Measurements from ENCODE around the gene ABHD17C. TPM values are rescaled to one million over a fixed set of nuclear protein-coding genes. Genes with fewer than 3 reads are reported as not detected.

Gene ABHD17C
- total RNA-seq, 1 experiment from 2014 or later: 4.4 TPM

DNA sequence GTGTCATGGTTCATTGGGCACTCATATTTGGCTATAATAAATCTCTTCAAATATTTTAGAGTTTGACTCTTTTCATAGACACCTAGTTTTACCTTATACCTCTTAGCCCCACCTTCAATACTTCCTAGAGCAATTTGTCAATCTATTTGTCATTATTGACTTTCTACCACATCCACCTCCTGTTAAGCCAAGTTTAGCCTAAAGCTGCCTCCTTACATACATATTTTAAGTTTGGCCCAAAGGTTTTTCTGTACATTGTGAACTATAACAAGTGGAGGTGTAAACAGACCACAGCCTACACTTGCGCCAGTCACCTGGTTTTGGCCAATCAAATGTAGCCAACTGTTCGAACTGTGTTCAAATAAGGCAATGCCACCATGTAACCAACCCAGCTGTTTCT, 18.1 kb upstream of the ABHD17C start:
- Histone ChIP-seq H3K9me3 (replicated peaks) (no peaks in the 10 kb centered on the region), H3K36me3 (no peaks in the 10 kb centered on the region), H3K27ac (no peak overlapping the region), H3K27me3 (no peaks in the 10 kb centered on the region), H3K4me3 (no peak overlapping the region), H3K4me1 (no peaks in the 10 kb centered on the region)
- DNase-seq: no peak

DNA sequence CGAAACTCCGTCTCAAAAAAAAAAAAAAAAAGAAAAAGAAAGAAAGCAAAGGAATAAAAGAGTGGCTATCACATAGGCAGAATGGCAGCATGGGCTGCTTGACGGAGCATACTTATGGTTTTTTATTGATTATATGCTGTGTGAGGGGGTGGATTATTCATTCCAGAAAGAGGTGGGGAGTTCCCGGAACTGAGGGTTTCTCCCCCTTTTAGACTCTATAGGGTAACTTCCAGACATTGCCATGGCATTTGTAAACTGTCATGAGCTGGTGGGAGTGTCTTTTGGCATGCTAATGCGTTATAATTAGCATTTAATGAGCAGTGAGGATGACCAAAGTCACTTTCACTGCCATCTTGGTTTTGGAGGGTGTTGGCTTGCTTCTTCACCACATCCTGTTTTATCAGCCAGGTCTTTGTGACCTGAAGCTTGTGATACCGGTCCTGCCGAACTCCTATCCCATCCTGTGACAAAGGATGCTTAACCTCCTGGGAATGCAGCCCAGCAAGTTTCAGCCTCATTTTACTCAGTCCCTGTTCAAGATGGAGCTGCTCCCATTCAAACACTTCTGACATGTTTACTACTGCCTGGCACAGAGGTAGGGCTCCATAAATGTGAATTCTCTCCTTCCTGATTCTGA, 15.8 kb upstream of the ABHD17C start:
- H3K4me3 ChIP-seq: no peak overlapping the region
- H3K27ac ChIP-seq: no peak overlapping the region
- no peaks in the 10 kb centered on the region for H3K4me1 ChIP-seq
- no peak for DNase-seq
- no peaks in the 10 kb centered on the region for H3K27me3 ChIP-seq
- H3K9me3 ChIP-seq (replicated peaks): peaks cover 2% of the 10 kb centered on the region
- no peaks in the 10 kb centered on the region for H3K36me3 ChIP-seq

DNA sequence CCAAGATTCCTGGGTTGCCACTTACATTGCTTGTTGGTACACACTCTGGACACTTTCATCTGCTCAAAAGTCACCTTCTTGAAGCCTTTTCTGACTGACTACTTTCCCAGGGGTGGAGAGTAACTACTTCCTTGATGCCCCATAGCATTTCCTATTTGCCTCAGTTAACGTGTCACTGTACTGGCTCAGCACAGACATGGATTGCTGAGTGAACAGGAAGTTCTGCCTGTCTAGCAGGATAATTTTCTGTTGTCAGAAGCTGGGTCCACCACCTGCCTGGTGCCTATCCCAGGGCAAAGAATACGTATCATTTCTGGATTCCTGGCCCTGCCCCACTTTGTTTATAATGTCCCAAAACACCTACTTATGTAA, 15.3 kb upstream of the ABHD17C start:
- DNase-seq: no peak
- H3K9me3 ChIP-seq (replicated peaks): peaks cover 4% of the 10 kb centered on the region

DNA sequence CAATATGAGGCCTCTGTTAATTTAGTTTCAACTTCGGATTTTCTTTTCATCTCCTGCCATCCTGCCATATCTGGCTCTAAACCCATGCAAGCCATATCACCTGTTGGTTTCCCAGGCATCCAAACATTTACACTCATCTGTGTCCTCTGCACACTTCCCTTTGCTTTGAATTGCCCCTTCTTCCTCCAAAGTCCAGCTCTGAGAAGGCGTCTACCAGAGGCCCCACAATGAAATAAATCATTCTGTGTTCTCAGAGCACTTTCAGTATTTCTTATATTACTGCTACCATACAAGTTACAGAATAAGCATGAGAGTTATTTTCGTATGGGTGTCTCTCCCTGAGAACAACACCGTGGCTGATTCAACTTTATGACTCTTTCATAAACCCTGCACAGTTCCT, 12.9 kb upstream of the ABHD17C start:
- Histone ChIP-seq H3K27ac (no peak overlapping the region), H3K9me3 (replicated peaks) (peaks cover 4% of the 10 kb centered on the region), H3K4me1 (no peaks in the 10 kb centered on the region), H3K4me3 (no peak overlapping the region), H3K36me3 (no peaks in the 10 kb centered on the region), H3K27me3 (no peaks in the 10 kb centered on the region)
- no peak for DNase-seq

More for the DNA sequence above, 15.3 kb upstream of the ABHD17C start:
- no peaks in the 10 kb centered on the region for H3K36me3 ChIP-seq
- H3K4me1 ChIP-seq: no peaks in the 10 kb centered on the region
- no peaks in the 10 kb centered on the region for H3K27me3 ChIP-seq
- no peak overlapping the region for H3K27ac ChIP-seq
- no peak overlapping the region for H3K4me3 ChIP-seq

DNA sequence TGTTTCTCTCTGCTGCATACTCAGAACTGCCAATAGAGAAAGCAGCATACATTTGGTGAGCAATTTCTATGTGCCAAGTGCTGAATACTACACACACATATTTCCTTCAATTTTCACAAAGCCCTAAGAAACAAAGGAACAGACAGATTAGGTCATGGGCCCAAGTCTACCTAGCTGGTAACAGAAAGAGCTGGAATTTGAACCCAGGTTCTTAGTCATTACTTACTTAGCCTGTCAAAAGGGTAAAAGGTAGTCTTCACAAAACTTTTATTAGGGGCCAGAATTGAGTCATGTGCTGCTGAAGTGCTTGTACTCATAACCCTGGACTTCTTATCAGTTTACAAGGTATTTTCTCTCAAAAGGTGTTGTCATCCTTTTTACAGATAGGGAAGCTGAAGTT, 10.4 kb upstream of the ABHD17C start:
- Histone ChIP-seq H3K4me3 (no peak overlapping the region), H3K36me3 (no peaks in the 10 kb centered on the region)

DNA sequence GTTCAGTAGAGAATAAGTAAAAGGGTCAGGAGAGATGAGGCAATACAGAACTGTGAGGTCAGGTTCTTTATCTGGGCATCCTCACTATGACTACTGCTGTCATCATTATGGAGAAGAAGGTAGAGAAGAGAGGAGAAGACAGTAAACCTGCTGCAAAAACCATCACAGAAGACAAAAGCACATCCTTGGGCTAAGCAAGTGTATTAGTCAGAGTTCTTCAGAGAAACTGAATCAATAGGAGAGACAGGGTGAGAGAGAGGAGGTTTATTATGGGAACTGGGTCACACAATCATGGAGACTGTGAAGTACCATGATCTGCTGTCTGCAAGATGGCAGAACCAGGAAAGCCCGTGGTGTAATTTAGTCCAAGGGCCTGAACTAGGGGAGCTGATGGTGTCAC, 9.5 kb upstream of the ABHD17C start:
- no peaks in the 10 kb centered on the region for H3K4me1 ChIP-seq
- DNase-seq: no peak
- no peak overlapping the region for H3K27ac ChIP-seq
- no peaks in the 10 kb centered on the region for H3K36me3 ChIP-seq
- H3K27me3 ChIP-seq: no peaks in the 10 kb centered on the region
- peaks cover 4% of the 10 kb centered on the region for H3K9me3 ChIP-seq (replicated peaks)
- no peak overlapping the region for H3K4me3 ChIP-seq

More for the DNA sequence above, 10.4 kb upstream of the ABHD17C start:
- H3K9me3 ChIP-seq (replicated peaks): peaks cover 4% of the 10 kb centered on the region
- no peak overlapping the region for H3K27ac ChIP-seq
- H3K27me3 ChIP-seq: no peaks in the 10 kb centered on the region
- H3K4me1 ChIP-seq: no peaks in the 10 kb centered on the region
- no peak for DNase-seq

DNA sequence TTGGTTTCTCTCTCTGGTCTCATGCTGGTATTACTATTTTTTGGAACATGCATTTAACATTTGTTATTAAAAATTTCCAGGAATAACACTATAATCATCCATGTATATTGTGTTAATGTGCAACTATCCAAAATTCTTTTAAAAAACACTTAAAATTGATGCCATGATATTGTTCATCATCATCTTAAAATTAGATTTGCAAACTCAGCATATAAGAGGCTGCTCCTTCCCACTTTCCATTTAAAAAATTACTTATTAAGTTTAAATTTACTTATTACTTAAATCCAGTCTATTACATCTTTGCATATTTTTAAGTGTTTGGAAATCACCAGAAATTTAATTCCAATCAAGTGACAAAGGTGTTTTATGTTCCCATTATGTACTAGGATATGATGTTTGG, 5.8 kb upstream of the ABHD17C start:
- H3K27me3 ChIP-seq: no peaks in the 10 kb centered on the region
- no peak for DNase-seq
- H3K4me1 ChIP-seq: no peaks in the 10 kb centered on the region
- H3K27ac ChIP-seq: no peak overlapping the region
- peaks cover 2% of the 10 kb centered on the region for H3K9me3 ChIP-seq (replicated peaks)
- H3K36me3 ChIP-seq: no peaks in the 10 kb centered on the region
- no peak overlapping the region for H3K4me3 ChIP-seq

DNA sequence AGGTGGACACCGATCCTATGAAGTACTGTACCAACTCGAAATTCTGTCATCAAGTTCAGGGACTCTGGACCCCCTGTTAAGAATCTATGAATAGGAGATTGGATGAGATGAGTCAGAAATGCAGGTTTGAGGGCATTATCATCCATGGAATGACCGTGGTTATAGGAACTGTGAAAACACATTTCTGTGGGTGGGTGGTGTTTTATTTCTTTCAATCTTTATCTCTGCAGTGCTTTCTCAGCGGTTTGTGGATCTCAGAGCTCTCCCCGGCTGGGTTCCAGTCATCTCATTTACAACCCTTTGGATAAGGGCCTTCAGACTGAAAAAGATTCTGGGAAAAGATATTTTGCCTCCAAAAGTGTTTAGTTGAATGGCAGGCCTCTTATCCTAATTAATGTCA, 5.4 kb upstream of the ABHD17C start:
- no peak overlapping the region for H3K27ac ChIP-seq
- no peaks in the 10 kb centered on the region for H3K27me3 ChIP-seq
- DNase-seq: no peak
- no peaks in the 10 kb centered on the region for H3K9me3 ChIP-seq (replicated peaks)
- no peaks in the 10 kb centered on the region for H3K4me1 ChIP-seq
- H3K4me3 ChIP-seq: no peak overlapping the region
- no peaks in the 10 kb centered on the region for H3K36me3 ChIP-seq

DNA sequence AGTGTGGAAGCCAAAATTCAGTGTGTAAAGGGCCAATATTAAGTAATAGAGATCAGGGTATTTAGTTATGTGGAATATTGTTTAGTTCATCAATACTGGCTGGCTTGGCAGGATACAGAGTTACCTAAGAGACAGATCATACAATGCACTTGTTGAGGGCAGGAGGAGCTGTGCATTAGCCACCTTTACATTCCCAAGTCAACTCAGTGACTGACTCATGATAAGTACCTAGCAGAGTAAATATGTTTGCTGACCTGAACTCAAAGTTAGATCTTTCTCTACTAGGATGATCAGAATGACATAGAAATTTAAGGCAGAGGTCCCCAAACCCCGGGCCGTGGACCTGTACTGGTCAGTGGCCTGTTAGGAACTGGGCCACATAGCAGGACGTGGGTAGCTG, 3.5 kb upstream of the ABHD17C start:
- Histone ChIP-seq H3K27ac (no peak overlapping the region), H3K9me3 (replicated peaks) (no peaks in the 10 kb centered on the region), H3K36me3 (no peaks in the 10 kb centered on the region), H3K4me3 (no peak overlapping the region), H3K27me3 (no peaks in the 10 kb centered on the region), H3K4me1 (no peaks in the 10 kb centered on the region)
- no peak for DNase-seq

DNA sequence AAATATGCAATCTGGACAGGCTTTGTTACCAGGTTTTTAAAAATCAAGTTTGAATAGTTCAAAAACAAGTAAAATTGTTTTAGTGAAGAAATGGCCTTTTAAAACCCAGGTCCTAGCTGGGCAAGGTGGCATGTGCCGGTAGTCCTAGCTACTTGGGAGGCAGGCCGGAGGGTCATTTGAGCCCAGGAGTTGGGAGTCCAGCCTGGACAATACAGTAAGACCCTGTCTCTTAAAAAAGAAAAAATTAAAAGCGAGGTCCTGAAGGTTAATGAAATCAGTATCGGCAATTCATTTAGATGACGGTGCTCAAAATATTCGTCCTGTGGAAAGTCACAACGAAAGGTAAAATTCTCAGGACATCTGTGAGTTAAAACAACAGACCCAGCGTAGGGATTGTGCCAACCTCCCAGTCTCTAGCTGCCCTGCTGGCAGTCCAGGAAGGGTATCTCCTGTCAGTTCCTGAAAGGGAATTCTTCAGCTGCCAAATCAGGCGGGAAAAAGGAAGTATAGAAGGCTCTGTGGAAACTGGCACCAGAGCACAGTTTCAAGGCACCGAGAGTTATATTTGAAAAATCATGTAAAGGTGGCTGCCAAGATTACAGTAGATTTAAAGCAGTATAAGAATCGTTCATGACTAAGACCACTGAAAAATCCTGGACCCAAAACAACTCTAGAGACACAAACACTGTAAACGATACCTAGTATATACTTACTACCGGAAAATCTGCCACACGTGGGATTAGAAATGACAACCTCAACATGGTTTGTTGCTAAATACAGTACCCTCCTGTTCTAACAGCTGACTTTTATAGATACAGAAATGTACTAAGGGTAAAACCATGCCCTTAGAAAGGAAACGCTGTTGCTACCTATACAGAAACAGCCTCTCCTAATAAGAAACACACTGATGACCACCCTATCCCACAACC, 1.2 kb upstream of the ABHD17C start:
- peak overlapping the region; percentile 75 for H3K4me3 ChIP-seq
- no peaks in the 10 kb centered on the region for H3K9me3 ChIP-seq (replicated peaks)
- no peaks in the 10 kb centered on the region for H3K36me3 ChIP-seq
- H3K27ac ChIP-seq: no peak overlapping the region
- H3K27me3 ChIP-seq: no peaks in the 10 kb centered on the region
- no peak for DNase-seq
- no peaks in the 10 kb centered on the region for H3K4me1 ChIP-seq

DNA sequence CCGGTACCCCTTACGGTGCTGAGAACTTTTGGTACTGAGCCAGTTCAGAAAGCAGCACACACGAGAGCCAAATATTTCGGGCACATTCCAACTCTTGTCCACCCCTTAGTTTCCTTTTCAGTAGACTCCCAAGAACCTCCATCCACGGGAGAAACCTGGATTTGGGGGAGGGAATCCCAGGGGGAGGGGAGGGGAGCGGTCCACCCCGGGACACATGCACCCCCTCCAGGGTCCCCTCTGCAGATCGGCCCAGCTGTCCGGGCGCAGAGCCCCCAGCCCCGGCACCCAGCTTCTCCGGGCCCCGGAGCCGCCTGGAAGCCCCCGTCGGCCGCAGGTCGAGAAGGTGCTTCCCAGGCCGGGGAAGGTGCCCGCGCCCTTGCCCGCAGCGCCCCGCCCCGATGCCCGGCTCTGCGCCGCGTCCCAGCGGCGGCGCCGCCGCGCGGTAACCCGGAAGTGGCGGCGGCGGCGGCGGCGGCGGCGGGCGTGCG, 455 bp upstream of the ABHD17C start:
- no peaks in the 10 kb centered on the region for H3K27me3 ChIP-seq
- peak; percentile 13 to 42 for DNase-seq
- H3K36me3 ChIP-seq: no peaks in the 10 kb centered on the region
- H3K27ac ChIP-seq: no peak overlapping the region
- no peaks in the 10 kb centered on the region for H3K9me3 ChIP-seq (replicated peaks)
- H3K4me3 ChIP-seq: peak overlapping the region; percentile 75
- H3K4me1 ChIP-seq: no peaks in the 10 kb centered on the region

DNA sequence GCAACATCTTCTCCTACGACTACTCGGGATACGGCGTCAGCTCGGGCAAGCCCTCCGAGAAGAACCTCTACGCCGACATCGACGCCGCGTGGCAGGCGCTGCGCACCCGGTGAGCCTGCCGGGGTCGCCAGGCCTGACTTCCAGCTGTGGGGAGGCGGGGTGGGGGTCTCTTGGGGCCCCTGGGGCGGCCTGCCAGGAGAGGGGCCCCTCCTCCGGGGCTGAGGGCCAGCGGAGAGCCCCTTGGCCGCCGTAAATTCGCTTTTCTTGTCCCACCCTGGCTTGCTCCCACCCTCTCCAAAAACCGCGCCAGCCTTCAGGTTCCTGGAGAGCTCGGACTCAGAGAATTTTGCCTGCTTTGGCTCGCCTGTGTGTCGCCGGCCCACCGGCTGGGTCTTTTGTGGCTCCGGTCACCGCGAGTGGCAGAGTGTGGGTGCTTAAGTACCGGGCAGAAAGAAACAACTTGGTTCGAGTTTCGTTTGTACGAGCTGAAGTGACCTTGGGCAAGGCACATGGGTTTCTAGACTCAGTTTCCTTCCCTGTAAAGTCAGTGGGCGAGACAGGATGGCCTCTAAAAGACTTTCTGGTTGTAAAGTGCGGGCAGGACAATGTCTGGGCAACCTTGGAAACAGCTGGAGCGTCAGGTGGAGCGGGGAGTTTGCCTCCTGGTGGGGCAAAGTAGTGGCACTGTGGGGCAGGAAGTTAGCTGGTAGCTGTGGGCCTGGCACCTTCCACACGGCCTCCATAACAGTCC, 976 bp downstream of the ABHD17C start:
- Histone ChIP-seq H3K27ac (no peak overlapping the region), H3K36me3 (no peaks in the 10 kb centered on the region), H3K4me3 (peak overlapping the region; percentile 94), H3K9me3 (replicated peaks) (no peaks in the 10 kb centered on the region), H3K27me3 (no peaks in the 10 kb centered on the region), H3K4me1 (no peaks in the 10 kb centered on the region)
- peak in 1 of 2 experiments; percentile 23 for DNase-seq

DNA sequence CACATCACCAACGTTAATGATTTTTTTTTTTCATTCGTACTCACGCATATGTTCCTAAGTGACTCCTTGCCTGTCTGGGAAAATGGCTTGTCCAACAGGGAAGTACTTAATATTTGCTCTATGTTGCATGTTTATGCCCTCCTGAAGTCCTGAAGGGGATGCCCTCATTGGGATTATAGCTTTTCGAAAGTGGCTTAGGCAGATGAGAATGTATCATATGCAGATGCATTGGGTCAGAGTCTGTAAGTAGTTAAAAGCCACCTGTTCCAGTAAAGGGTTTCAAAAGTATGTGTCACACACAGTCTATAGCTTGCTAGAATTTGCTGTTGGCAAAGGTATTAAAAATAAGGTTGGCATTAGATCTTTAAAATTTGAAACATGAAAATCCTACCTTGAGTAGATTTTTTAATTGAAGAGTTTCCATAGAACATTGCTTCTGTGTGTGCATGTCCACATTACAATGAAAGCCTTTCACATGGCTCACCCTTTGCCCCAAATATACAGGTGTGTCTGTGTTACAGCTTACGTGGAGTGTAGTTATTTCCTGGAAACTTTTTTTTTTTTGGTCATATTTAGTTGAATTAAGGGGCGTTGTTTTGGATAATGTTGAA, 2.1 kb downstream of the ABHD17C start:
- Histone ChIP-seq H3K4me3 (no peak overlapping the region), H3K27me3 (no peaks in the 10 kb centered on the region), H3K36me3 (no peaks in the 10 kb centered on the region), H3K4me1 (no peaks in the 10 kb centered on the region), H3K27ac (no peak overlapping the region), H3K9me3 (replicated peaks) (no peaks in the 10 kb centered on the region)
- peak in 1 of 2 experiments; percentile 4 for DNase-seq

DNA sequence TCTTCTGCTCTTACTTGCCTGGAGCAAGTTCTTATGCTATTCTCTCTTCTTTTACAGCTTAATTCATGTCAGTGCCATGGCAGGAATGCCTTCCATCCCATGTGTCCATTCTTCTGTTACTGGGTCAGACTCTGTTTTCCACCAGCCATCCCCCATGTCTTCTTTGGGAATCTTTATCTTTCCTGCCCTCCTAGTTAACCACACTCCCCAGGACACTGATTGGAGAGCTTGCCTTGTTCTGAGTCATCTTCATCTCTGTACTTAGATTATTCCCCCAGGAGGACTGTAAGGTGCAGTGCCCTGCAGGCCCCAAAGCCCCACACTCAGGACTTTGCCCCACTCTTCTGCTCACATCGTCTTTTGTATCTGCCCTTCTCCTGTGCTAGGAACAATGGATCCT, 3.6 kb downstream of the ABHD17C start:
- no peaks in the 10 kb centered on the region for H3K36me3 ChIP-seq
- no peak for DNase-seq
- no peaks in the 10 kb centered on the region for H3K4me1 ChIP-seq
- H3K27me3 ChIP-seq: no peaks in the 10 kb centered on the region
- H3K9me3 ChIP-seq (replicated peaks): no peaks in the 10 kb centered on the region
- no peak overlapping the region for H3K27ac ChIP-seq
- H3K4me3 ChIP-seq: no peak overlapping the region
